Urothelium cell line (cell line): Measurements from ENCODE around the gene MRPL22.
A peak's percentile ranks its signal among the peaks of the same experiment; 100 is the strongest.
"Not testable (repeated sequence)": the region's sequence is repeated elsewhere in the genome, so short reads cannot be mapped to it uniquely, and the experiment has no call there.

Experiments used
- DNase-seq: peaks from one replicate; pipeline ENCODE4 v3.0.0; 2011; ENCODE audit warnings: low spot score, mixed read lengths
- FAIRE-seq: peaks from 2 replicates; lab custom pipeline; 2011; peaks lifted over from hg19 to GRCh38; lab: Jason Lieb, UNC

The MRPL22 gene

DNA sequence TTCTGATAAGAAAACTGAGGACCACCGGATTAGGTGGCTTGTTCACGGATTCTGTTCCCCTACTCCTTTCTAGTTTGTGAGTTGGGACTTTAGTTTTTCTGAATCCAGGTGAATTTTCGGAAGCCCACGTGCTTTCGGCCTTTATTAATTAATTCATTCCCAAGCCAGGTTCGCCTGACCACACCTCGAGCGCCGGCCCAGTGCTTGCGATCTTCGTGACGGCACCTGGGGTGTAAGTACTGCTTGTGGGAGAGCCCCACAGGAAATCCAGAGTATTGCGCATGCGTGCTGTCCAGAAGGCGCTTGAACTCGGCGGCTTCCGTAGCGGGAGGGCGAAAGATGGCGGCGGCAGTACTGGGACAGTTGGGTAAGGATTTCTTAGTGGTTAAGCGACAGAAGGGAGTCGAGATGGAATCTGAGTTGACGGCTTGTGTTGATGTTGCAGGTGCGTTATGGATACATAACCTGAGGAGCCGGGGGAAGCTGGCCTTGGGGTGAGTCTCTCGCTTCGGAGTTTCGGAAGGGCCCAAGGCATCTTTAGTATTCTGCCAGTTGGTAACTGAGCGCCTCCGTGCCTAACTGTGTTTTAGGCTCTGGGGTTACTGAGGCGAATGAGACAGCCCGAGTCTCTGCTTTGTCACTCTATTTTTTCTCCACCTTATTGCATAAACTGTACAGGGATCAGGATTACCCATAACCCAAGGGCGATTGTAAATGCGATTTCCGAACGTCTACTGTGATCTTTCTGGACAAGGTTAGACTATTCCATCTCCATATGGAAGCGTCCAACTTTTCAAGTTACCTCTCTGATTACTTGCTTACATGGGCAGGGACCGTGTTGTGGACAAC, at the start of gene MRPL22:
TSS of gene MRPL22 (plus strand) at position 302 of the 849 bp plus-strand sequence. CDS start at position 340, 38 bp downstream.
- DNase-seq (peak; percentile 93), FAIRE-seq (no peak)

GRCh38 chr5:154892369-154892771, 48.5 kb upstream of the MRPL22 start:
- no peak for FAIRE-seq

DNA sequence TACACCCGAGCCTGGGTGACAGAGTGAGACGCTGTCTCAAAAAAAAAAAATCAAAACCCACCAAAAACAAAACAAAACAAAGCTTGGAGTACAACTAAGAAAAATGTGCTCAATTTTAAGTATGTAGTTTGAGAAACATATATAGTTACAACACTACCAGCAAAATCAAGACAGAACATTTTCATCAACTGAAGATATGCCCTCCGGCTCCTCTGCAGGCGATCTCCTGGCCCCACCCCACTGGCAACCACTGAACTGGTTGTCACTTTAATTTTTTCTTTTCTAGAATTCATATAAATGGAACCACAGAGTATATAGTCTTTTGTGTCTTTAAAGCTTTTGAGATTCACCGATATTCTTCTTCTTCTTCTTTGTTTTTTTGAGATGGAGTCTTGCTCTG, 47.5 kb upstream of the MRPL22 start:
- no peak for FAIRE-seq

More at GRCh38 chr5:154892369-154892771, 48.5 kb upstream of the MRPL22 start:
- no peak for DNase-seq

DNA sequence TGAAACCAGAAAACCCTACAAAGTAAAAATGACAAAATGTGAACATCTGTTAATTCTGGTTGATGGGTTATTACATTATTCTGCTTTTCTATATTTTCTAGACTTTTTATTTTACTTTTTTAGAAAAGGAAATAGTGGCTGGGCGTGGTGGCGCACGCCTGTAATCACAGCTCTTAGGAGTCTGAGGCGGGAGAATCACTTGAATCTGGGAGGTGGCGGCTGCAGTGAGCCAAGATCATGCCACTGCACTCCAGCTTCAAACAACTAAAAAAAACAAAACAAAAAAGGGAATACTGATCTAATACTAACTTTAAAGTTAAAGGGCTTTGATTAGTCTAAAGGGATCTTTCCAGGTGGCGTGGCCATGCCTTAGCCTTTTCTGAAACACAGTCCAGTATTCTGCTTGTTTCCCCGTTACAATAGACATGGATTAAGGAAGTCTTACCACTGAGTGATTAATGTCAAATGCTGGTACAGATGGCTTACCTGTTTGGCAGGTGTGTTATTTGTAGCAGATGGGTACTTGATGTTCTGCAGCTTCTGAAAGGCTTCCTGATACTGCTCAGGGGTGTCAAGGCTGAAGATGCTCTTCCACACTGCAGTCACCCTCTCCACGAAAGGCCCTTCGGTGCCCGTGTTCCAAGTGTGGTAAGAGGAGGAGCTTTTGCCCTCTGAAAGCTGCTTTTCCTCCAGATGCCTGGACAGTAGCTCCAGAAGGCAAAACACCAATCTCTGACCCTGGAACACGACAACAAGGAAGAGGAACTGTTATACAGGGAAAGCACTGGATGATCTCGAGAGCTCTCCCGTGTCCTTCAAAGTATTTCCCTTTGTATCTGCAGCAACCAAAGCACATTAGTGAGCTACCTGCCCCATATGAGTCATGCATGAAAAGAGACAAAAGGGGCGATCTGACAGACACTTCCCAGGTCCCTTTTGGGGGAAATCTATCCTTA, 45.0 kb upstream of the MRPL22 start:
- FAIRE-seq: no peak
- no peak for DNase-seq

More for the DNA sequence above, 47.5 kb upstream of the MRPL22 start:
- no peak for DNase-seq

DNA sequence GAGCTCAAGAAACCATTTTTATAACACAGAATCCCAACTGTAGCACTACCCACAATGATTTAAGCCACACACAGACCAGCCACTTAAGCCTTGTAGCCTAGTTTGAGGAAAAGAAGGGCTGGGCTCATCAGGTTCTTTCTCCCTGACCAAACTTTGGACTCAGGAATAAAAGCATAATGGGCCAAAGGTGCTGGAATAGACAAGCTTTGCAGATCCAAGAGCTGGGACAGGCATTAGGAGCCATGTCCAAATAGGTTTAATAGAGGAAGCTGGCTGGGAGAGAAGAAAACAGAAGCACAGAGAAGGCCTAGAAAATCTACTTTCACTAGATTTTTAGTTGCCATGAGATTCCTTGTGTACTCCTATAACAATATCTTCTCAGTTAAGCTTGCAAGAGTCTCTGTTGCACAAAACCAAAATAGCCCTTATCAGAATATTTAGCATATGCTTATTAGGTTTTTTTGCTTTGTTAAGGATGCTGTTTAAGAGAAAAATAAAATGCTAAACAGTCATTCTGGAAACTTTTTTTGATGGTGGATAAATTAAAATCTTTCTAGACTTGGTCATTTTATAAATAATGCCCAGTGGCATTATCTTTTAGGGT, 44.2 kb upstream of the MRPL22 start:
- no peak for FAIRE-seq
- DNase-seq: no peak

DNA sequence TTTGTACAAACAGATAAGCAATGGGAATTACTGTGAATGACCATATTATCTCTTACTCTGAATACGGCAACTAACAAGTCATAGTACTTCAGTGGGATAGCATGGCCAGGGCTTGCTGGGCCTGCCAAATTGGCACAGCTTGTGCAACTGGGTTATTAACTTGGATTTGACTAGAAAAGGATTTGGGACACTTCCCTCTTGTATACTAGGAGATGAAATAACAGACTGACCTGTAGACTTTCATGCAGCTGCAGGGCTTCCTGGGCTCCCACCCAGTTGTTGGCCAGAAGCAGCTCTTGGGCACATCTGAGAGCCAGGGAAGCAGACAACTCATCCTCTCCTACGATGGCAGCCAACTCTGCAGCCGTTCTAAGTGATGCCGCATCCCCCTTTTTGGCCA, 42.7 kb upstream of the MRPL22 start:
- FAIRE-seq: no peak
- no peak for DNase-seq

- FAIRE-seq: no peak
- no peak for DNase-seq
Measured at GRCh38 chr5:154899151-154899816, 41.6 kb upstream of the MRPL22 start.

DNA sequence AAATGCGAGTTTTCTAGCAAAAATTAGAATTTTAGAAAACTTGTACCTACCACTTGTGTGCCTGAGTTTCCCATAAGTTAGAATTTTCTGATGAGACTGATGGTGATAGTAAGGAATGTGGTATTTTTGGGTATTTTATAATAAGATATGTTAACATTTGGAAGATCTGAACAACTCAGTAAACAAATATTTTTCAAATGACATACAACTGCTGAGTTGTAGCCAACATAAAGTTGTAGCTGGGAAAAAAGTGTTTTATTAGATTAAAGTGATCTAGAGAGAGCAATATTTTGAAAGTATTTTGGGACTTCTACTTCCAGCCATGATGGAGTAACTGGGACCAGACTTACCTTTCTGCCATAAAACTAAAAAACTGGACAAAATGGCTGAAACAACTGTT, 40.8 kb upstream of the MRPL22 start:
- no peak for FAIRE-seq
- DNase-seq: no peak

DNA sequence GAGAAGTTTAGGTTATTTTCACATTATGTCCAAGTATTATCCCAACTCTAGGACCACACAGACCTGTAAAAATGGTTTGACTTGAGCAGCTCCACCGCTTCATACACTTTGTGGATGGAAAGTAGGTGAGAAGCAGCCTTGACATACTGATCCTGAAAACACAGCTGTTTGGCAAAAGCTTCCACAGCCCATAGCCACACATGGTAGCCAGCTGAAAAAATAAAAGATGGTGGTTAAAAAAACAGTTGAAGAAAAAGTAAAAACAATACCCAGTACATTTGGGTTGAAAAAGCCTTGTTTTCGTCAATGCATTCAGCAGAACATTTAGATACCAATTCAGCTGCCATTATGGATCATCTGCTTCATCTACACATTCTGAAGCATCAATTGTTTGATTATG, 39.6 kb upstream of the MRPL22 start:
- DNase-seq: no peak
- no peak for FAIRE-seq

DNA sequence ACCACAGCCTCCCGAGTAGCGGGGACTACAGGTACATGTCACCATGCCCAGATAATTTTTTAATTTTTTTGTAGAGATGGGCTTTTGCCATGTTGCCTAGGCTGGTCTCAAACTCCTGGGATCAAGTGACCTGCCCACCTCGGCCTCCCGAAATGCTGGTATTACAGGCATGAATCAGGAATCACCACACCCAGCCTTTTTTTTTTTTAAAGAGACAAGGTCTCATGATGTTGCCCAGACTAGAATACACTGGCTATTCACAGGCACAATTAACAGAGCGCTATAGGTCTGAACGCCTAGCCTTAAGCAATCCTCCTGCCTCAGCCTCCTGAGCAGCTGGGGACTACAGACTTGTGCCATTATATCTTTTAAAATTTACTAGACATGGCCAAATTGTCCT, 39.0 kb upstream of the MRPL22 start:
- DNase-seq: no peak
- FAIRE-seq: no peak

- not testable (repeated sequence) for FAIRE-seq, DNase-seq
Measured at GRCh38 chr5:154905601-154906000, 35.3 kb upstream of the MRPL22 start.

DNA sequence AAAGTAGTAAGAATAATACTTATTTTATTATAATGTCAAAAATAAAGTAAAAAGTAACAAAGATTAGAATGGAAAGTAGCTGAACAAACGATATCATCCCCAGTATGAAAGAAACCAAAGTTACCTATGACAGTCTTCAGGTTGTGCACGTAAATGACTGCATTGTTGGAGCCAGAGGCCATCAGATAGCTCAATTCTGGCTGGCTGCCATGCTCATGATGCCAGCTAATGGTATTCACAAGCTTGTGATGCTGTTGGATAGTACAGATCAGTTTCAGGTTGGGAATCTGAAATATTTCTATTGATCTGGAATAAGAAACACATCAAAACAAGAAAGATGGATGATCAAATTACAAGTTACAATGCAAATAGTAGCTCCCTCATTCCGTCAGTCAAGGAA, 24.0 kb upstream of the MRPL22 start:
- FAIRE-seq (no peak), DNase-seq (no peak)

DNA sequence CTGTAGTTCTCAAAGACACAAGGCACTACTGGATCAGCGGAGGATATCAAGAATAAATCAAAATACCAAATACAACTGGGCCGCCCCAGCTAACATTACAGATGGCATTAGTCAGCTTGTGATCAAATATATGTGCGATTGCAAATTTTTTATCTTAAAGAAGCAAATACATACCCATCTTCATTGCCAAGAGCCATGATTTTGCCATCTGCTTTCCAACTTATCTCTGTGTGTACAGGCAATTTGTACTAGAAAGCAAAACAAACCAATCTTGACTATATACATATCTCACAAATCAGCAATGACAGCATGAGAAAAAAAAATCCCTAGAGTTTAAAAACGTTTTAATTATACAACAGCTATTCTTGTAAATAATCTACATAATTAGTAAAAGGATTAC, 23.1 kb upstream of the MRPL22 start:
- DNase-seq (no peak), FAIRE-seq (no peak)

GRCh38 chr5:154923441-154924430, 17.1 kb upstream of the MRPL22 start:
- DNase-seq (no peak), FAIRE-seq (no peak)

GRCh38 chr5:154933537-154933936, 7.3 kb upstream of the MRPL22 start:
- DNase-seq (no peak), FAIRE-seq (no peak)

GRCh38 chr5:154934881-154935280, 6.0 kb upstream of the MRPL22 start:
- no peak for FAIRE-seq
- DNase-seq: no peak

DNA sequence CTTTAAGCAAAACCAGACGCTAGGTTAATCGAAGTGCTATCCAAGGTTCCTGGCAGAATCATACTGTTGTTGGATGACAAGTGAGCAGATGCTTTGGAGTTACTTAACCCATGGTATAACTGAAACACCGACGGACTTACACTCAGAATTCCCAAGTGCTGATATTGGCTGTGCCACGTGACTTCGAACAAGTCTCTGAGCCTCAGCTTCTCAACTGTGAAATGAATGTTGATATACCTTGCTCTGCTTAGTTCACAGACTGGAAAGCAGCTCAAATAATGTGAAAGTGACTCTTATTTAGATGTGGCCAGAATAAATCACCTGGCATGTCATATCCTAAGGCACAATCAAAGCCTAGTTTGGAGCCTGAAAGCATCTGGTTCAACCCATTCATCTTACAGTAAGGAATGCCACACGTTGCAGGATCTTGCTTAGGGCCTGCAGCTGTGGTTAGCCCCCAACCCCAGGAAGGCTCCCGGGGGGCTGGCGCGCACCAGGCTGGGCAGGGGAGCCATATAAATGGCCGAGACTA, 3.6 kb upstream of the MRPL22 start:
- no peak for DNase-seq
- no peak for FAIRE-seq

- DNase-seq (peak; percentile 95), FAIRE-seq (peak; percentile 62)
Measured at GRCh38 chr5:154937718-154938466, 3.0 kb upstream of the MRPL22 start, which contains the start of gene GEMIN5. Gene GEMIN5, minus strand, starts transcription at chr5:154938211. Its CDS starts 78 bp downstream, at chr5:154938133.
